ENCODE data around the gene MRPS18C. TPM values are rescaled to one million over a fixed set of nuclear protein-coding genes. Genes with fewer than 3 reads are reported as not detected.

Gene MRPS18C
- total RNA-seq, 1 donor from 2014 or later: 30.0 TPM

GRCh38 chr4:83454686-83455085, 1.2 kb upstream of the MRPS18C start:
- no peaks in the 10 kb centered on the region for H3K9me3 ChIP-seq
- H3K27ac ChIP-seq: peak overlapping the region; percentile 99
- H3K4me3 ChIP-seq: peak overlapping the region; percentile 80
- H3K4me1 ChIP-seq: peaks cover 22% of the 10 kb centered on the region
- H3K27me3 ChIP-seq: no peaks in the 10 kb centered on the region
- intact Hi-C loops (cut with DNase I): no loop called here
- peaks cover 34% of the 10 kb centered on the region for H3K36me3 ChIP-seq
- DNase-seq (no peak), ATAC-seq (no peak)
- TF ChIP-seq, protein P1, sequence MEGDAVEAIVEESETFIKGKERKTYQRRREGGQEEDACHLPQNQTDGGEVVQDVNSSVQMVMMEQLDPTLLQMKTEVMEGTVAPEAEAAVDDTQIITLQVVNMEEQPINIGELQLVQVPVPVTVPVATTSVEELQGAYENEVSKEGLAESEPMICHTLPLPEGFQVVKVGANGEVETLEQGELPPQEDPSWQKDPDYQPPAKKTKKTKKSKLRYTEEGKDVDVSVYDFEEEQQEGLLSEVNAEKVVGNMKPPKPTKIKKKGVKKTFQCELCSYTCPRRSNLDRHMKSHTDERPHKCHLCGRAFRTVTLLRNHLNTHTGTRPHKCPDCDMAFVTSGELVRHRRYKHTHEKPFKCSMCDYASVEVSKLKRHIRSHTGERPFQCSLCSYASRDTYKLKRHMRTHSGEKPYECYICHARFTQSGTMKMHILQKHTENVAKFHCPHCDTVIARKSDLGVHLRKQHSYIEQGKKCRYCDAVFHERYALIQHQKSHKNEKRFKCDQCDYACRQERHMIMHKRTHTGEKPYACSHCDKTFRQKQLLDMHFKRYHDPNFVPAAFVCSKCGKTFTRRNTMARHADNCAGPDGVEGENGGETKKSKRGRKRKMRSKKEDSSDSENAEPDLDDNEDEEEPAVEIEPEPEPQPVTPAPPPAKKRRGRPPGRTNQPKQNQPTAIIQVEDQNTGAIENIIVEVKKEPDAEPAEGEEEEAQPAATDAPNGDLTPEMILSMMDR (IDR thresholded peaks at IDR 0.05): no peak

GRCh38 chr4:83456184-83456501, 285 bp downstream of the MRPS18C start:
- no peaks in the 10 kb centered on the region for H3K9me3 ChIP-seq
- H3K27me3 ChIP-seq: no peaks in the 10 kb centered on the region
- peaks cover 48% of the 10 kb centered on the region for H3K36me3 ChIP-seq
- no peak for DNase-seq
- intact Hi-C loops (cut with DNase I): no loop called here
- TF ChIP-seq, protein P1 (IDR thresholded peaks at IDR 0.05): no peak
- no peak for ATAC-seq
- H3K4me1 ChIP-seq: peaks cover 22% of the 10 kb centered on the region
- peak overlapping the region; percentile 80 for H3K4me3 ChIP-seq
- H3K27ac ChIP-seq: peak overlapping the region; percentile 99

GRCh38 chr4:83473423-83473822, 17.6 kb downstream of the MRPS18C start:
- DNase-seq (no peak), ATAC-seq (no peak)
- TF ChIP-seq, protein P1 (IDR thresholded peaks at IDR 0.05): no peak
- intact Hi-C loops (cut with DNase I): no loop called here
- Histone ChIP-seq H3K27me3 (no peaks in the 10 kb centered on the region), H3K27ac (no peak overlapping the region), H3K9me3 (no peaks in the 10 kb centered on the region), H3K4me1 (no peaks in the 10 kb centered on the region), H3K4me3 (no peak overlapping the region), H3K36me3 (peaks cover 18% of the 10 kb centered on the region)

DNA sequence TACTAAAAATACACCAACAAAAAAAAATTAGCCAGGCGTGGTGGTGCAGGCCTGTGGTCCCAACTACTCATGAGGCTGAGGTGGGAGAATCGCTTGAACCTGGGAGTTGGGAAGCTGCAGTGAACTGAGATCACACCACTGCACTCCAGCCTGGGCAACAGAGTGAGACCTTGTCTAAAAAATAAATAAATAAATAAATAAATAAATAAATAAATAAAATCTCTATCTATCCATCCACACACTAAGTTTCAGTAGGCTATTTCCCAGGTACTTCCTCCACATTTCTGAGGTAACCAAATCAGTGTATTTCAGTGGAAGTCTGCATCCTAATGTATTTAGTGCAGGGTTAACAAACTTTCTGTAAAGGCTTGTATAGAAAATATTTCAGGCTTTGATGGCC, 18.1 kb downstream of the MRPS18C start:
- TF ChIP-seq, protein P1 (IDR thresholded peaks at IDR 0.05): no peak
- H3K4me1 ChIP-seq: no peaks in the 10 kb centered on the region
- H3K27ac ChIP-seq: no peak overlapping the region
- intact Hi-C loops (cut with DNase I): no loop called here
- DNase-seq (no peak), ATAC-seq (no peak)
- H3K9me3 ChIP-seq: no peaks in the 10 kb centered on the region
- no peak overlapping the region for H3K4me3 ChIP-seq
- peaks cover 12% of the 10 kb centered on the region for H3K36me3 ChIP-seq
- no peaks in the 10 kb centered on the region for H3K27me3 ChIP-seq

- TF ChIP-seq, protein P1 (IDR thresholded peaks at IDR 0.05): no peak
- Histone ChIP-seq H3K27me3 (no peaks in the 10 kb centered on the region), H3K27ac (peak within 1 kb of the TSS; percentile 86), H3K4me3 (peak within 1 kb of the TSS; percentile 85), H3K9me3 (no peaks in the 10 kb centered on the region), H3K4me1 (peaks cover 8% of the 10 kb centered on the region), H3K36me3 (peaks cover 3% of the 10 kb centered on the region)
- intact Hi-C loops (cut with DNase I): no loop called here
- ATAC-seq: peak; percentile 100
- DNase-seq: peak; percentile 97
These were observed 28.9 kb downstream of the MRPS18C start, which contains the start of gene ABRAXAS1 for GRCh38 chr4:83484500-83485461. Gene ABRAXAS1, minus strand, starts transcription at chr4:83485100. Its CDS starts 28 bp downstream, at chr4:83485072.

Measured in upper lobe of right lung (tissue), 1 donor.